Measurements from ENCODE around the gene ADGRG3. TPM values are rescaled to one million over a fixed set of nuclear protein-coding genes. Genes with fewer than 3 reads are reported as not detected.

The ADGRG3 gene
- total and polyA plus RNA-seq, 2 of the 8 experiments (the other 6 are each of a cell fraction or from before 2014, with no cell fraction given): 0.28 to 0.98 TPM

DNA sequence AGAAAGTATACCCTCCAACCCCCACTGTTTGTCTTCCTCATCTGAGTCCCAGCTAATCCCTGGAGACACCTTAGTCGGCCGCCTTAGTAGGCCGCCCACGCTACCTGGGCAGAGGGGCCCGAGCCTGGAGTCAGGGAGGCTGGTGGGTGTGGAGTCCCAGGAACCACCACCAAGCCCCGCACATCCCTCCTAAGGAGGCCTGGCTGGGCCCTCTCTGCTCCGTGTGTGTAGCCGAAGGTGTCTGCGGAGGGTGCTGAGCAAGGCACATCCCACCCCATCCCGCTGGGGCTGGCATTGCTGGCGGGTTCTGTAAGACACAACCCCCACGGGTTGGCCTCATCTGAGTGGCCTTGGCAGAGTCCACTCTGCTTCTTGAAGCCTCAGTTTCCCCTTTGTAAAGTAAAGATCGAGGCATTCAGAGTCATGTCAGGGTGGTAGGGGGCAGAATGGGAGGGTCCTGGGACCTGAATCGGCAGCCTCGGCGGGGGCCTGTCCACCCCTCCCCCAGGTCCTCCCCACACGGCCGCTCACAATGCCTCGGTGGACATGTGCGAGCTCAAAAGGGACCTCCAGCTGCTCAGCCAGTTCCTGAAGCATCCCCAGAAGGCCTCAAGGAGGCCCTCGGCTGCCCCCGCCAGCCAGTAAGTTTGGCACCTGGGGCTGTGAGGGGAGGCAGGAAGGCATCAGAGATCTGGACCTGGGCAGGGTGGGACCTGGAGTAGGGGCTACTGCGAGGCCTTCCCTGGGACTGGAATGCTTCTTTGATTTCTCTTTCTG is 15.2 kb upstream of the ADGRG3 start:
- FAIRE-seq: no peak
- H3K9ac ChIP-seq (replicated peaks in 1 of 4; ENCODE audit: extremely low read depth in 1 of 4, low read depth in 3 of 4, low read length in 3 of 4): no peak overlapping the region
- TF ChIP-seq CEBPB (IDR thresholded peaks at IDR 0.05; ENCODE audit: low read depth, low read length): no peak
- TF ChIP-seq RBBP5 (IDR thresholded peaks at IDR 0.05; ENCODE audit: borderline replicate concordance, low read depth, low read length): no peak
- no peak for TF ChIP-seq USF2 (IDR thresholded peaks at IDR 0.05; ENCODE audit: low read length)
- TF ChIP-seq CTBP2 (IDR thresholded peaks at IDR 0.05; ENCODE audit: borderline replicate concordance, insufficient read depth, insufficient read length, low read length): no peak
- TF ChIP-seq GTF2F1 (IDR thresholded peaks at IDR 0.05; ENCODE audit: borderline replicate concordance, low read depth, low read length): no peak
- no peak for TF ChIP-seq CREB1 (IDR thresholded peaks at IDR 0.05)
- no peak for TF ChIP-seq MAX (IDR thresholded peaks at IDR 0.05)
- TF ChIP-seq E2F6 (IDR thresholded peaks at IDR 0.05): no peak
- TF ChIP-seq ZNF274 (IDR thresholded peaks at IDR 0.05; ENCODE audit: borderline replicate concordance, extremely low read depth, low read length): no peak
- no peak for TF ChIP-seq TBP (IDR thresholded peaks at IDR 0.05; ENCODE audit: low read depth, low read length)

More for the DNA sequence above, 15.2 kb upstream of the ADGRG3 start:
- Histone ChIP-seq H3K9me3 (ENCODE audit: insufficient read depth in 2 of 2, low read depth in 1 of 2, low read length in 1 of 2) (no peaks in the 10 kb centered on the region), H3K27ac (ENCODE audit: low read depth, low read length) (no peak overlapping the region), H3K23me2 (ENCODE audit: low read depth, low read length) (no peaks in the 10 kb centered on the region; the same call in 1 of the 2 replicates), H2BK12ac (ENCODE audit: low read depth, low read length) (no peak overlapping the region), H3K4ac (replicated peaks; ENCODE audit: insufficient read length, low read depth, low read length) (no peak overlapping the region), H3K18ac (ENCODE audit: extremely low read depth, low read length) (no peak overlapping the region), H4K5ac (ENCODE audit: insufficient read length, low read depth, low read length) (no peak overlapping the region), H2AK5ac (ENCODE audit: low read depth, low read length) (no peak overlapping the region), H3K23ac (ENCODE audit: insufficient read length) (no peak overlapping the region), H3K4me2 (ENCODE audit: insufficient read depth in 1 of 2, low read depth in 2 of 2, low read length in 2 of 2) (no peak overlapping the region), H2BK20ac (ENCODE audit: low read length) (no peak overlapping the region), H2AFZ (ENCODE audit: low read length) (no peak overlapping the region), H3K79me1 (ENCODE audit: low read depth, low read length) (no peaks in the 10 kb centered on the region), H2BK5ac (ENCODE audit: low read depth, low read length) (no peak overlapping the region), H3K79me2 (ENCODE audit: control insufficient read depth in 1 of 2, insufficient read depth in 2 of 2, low read length in 2 of 2) (no peaks in the 10 kb centered on the region), H3K27me3 (replicated peaks in 1 of 4; ENCODE audit: control insufficient read depth in 3 of 4, extremely low read depth in 1 of 4, insufficient read depth in 3 of 4, low read length in 3 of 4) (0 out of 7 replicates have a peak, but pooled peaks cover 0 to 3% (median 0%) of the 10 kb centered on the region in 4 experiments), H3K14ac (ENCODE audit: insufficient read length) (no peak overlapping the region), H3K4me1 (replicated peaks in 1 of 4; ENCODE audit: control insufficient read depth in 3 of 4, insufficient read depth in 4 of 4, low read length in 3 of 4) (peaks cover 0 to 3% (median 0%) of the 10 kb centered on the region in 4 experiments; a peak in 4 of 7 replicates), H4K20me1 (replicated peaks in 1 of 2; ENCODE audit: control insufficient read depth in 1 of 2, insufficient read depth in 2 of 2, low read length in 2 of 2) (no peaks in the 10 kb centered on the region), H2BK120ac (replicated peaks; ENCODE audit: low read depth, low read length) (no peak overlapping the region), H3K36me3 (ENCODE audit: control insufficient read depth in 2 of 4, insufficient read depth in 4 of 4, low read length in 3 of 4) (no peaks in the 10 kb centered on the region), H3K56ac (replicated peaks; ENCODE audit: insufficient read length, low read depth, low read length) (no peak overlapping the region), H4K91ac (replicated peaks; ENCODE audit: insufficient read length, low read length) (no peak overlapping the region), H4K8ac (ENCODE audit: extremely low read depth, insufficient read depth, low read length) (no peak overlapping the region), H2BK15ac (ENCODE audit: low read length) (no peak overlapping the region), H3K4me3 (ENCODE audit: extremely low read depth in 1 of 4, insufficient read depth in 2 of 4, low read depth in 3 of 4, low read length in 4 of 4) (no peak overlapping the region)
- CTCF ChIA-PET (ENCODE audit: partially characterized antibody): interaction anchor here (0.6 to 3.5 kb wide), 14 partner anchors 12 to 835 kb away, joined by 3 to 17 read pairs (median 4); partner anchors contain the start of genes ADGRG1 and ADGRG3
- 88% methylated on average over 19 of the region's 23 CpGs; no CpG with 5 or more reads in 1 of the 2 experiments for WGBS, 2 experiments (ENCODE audit: extremely low coverage in 1 of 2, insufficient coverage in 1 of 2, insufficient read length in 1 of 2, insufficient replicate concordance in 2 of 2, low coverage in 1 of 2, low lambda C conversion rate in 2 of 2, missing lambda C conversion rate in 1 of 2)
- POLR2A ChIA-PET (ENCODE audit: partially characterized antibody): interaction anchor here (0.9 to 1.6 kb wide), 2 partner anchors 9 to 83 kb away, joined by 3 to 4 read pairs; partner anchors contain the start of gene KATNB1
- no peak for DNase-seq (ENCODE audit: low read depth in 1 of 2, low spot score in 2 of 2)
